GM21526 (cell line): Measurements from ENCODE around the gene C9orf43.
"Not testable (repeated sequence)": the region's sequence is repeated elsewhere in the genome, so short reads cannot be mapped to it uniquely, and the experiment has no call there.

Experiments
- ATAC-seq: cut with Tn5 transposase; IDR thresholded peaks from one replicate; pipeline ENCODE4 v1.9.1; 2021; ENCODE audit warnings: moderate library complexity; ENCODE audit not compliant: unreplicated experiment, low FRiP score

C9orf43 gene, protein sequence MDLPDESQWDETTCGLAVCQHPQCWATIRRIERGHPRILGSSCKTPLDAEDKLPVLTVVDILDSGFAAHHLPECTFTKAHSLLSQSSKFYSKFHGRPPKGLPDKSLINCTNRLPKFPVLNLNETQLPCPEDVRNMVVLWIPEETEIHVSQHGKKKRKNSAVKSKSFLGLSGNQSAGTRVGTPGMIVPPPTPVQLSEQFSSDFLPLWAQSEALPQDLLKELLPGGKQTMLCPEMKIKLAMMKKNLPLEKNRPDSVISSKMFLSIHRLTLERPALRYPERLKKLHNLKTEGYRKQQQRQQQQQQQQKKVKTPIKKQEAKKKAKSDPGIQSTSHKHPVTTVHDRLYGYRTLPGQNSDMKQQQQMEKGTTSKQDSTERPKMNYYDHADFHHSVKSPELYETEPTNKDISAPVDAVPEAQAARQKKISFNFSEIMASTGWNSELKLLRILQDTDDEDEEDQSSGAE

DNA sequence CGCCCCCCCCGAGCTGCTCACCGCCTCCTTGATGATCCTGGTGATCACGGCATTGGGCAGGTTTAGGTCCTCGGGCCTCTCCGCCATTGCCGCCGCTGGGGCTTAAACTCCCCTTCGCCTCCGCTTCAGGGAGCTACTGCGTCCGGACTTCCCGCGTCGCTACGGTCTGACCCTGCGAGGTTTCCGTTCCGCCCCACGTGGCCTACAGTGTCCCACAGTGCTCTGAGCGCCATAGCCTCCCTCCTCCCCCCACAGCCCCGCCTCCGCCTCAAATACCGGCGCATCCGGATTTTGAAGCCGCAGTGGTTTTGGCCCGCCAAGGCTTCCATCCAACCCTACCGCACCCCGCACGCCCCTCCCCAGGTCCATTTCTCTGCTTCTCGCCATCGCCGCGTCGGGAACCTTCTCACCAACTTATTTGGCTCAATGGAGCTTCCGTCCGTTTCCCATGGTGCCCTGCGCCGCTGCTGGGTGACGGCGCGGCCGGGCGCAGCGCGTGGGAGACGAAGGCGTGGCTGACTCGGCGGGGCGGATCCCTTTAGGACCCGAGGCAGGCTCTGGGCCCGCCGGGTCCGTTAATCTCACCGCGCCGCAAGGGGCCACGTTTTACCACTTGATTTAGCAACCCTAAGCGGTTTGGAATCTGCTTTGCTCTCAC lies at the start of gene C9orf43, which contains the start of gene POLE3:
Gene C9orf43, plus strand, starts transcription at position 541 of the 658 bp plus-strand sequence. CDS start 2,747 bp downstream, outside the sequence.
Gene POLE3, minus strand, starts transcription at position 469 of the 658 bp plus-strand sequence. Its CDS starts 382 bp downstream, at position 87.
- peak; percentile 89 for ATAC-seq

DNA sequence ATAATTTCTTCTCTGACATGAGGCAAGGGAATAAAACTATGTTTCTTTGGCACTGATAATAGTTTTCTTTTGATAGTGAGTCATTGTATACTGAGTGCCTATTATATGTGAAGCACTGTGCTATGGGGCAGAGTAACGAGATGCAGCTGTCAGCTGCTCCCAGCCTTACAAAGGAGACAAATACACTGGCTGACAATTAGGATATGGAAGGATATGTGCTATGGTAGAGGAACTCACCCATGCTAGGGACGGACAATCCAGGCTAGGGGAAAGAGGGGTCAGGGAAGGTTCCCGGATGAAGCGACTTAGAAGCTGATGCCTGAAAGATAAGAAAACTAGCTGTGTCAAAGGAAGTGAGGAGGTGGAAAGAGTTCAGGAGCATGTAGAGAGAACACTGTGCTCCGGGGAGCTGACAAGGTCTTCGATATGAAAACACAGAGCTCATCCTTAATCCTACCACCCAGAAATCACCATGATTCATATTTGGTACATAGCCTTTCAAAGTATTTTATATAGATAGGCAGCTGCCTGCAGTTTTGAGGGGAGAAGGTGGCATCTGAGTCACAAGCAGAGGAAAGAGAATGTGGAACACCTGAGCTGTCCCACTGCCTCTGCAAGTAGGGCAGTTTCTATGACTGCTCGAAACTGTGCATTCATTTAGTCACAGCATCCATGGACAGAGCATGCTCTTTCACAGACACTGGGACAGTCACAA lies 49.1 kb upstream of the C9orf43 start:
- no peak for ATAC-seq

DNA sequence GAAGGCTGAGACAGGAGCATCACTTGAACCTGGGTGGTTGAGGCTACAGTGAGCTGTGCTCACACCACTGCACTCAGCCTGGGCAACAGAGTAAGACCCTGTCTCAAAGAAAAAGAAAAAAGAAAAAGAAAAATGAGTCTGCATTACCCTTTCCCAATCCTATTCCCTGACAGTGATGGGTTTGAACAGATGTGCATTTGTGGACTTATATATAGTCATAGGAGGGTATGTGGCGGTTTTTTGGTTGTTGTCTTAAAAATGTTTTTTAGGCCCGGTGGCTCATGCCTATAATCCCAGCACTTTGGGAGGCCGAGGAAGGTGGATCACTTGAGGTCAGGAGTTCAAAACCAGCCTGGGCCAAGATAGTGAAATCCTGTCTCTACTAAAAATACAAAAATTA lies 47.2 kb upstream of the C9orf43 start:
- ATAC-seq: no peak

DNA sequence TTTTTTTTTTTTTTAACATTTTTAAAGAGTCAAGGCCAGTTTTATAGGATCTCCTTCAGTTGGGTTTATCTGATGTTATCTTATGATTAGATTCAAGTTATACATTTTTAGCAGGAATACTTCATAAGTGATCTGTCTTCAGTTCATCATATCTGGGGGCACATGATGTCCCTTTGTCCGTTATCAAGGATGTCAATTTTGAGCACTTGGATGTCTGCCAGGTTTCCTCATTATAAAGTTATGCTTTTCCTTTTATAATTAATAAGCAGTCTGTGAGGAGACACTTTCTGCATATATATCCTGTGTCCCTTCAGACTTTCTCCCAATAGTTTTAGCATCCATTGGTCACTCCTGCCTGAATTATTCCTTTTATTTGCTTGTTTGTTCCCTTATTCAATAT lies 45.6 kb upstream of the C9orf43 start:
- no peak for ATAC-seq

DNA sequence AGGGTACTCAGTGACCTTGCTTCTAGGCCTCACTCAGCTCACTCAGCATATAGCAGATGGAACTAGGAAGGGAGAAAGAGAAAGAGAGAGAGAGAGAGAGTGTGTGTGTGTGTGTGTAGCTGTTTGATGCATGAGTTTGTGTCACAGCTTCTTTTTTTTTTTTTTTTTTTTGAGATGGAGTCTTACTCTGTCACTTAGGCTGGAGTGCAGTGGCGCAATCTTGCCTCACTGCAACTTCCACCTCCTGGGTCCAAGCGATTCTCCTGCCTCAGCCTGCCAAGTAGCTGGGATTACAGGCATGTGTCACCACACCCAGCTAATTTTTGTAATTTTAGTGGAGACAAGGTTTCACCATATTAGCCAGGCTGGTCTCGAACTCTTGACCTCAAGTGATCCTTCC lies 44.9 kb upstream of the C9orf43 start:
- ATAC-seq: not testable (repeated sequence)

DNA sequence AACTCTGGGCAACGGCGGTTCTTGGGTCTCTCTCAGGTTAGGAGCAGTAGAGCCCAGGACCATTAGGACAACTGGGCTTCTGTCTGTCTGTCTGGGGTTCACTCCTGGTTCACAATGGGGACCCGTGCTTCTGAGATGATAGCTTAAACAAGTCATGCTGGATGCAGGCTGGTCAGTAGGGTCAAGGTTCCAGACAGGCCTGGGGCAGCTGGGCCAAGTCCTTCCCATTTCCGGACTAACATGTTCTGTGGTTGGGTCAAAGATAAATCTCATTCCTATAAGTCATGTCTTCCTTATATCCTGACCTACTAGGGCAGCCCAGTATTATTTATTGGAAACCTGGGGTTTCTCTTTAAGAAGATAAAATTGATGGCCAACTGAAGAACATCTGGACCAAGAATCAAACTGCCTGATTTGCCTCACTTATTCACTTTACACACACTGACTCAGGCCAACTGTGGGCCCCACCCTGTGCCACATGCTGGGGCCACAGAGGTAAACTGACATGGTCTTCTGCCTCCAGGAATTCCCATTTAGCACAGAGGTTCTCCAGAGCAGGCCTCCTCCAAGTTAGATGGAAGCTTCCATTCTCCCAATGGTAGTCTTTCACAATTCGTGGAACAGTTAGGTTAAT lies 42.1 kb upstream of the C9orf43 start:
- no peak for ATAC-seq

DNA sequence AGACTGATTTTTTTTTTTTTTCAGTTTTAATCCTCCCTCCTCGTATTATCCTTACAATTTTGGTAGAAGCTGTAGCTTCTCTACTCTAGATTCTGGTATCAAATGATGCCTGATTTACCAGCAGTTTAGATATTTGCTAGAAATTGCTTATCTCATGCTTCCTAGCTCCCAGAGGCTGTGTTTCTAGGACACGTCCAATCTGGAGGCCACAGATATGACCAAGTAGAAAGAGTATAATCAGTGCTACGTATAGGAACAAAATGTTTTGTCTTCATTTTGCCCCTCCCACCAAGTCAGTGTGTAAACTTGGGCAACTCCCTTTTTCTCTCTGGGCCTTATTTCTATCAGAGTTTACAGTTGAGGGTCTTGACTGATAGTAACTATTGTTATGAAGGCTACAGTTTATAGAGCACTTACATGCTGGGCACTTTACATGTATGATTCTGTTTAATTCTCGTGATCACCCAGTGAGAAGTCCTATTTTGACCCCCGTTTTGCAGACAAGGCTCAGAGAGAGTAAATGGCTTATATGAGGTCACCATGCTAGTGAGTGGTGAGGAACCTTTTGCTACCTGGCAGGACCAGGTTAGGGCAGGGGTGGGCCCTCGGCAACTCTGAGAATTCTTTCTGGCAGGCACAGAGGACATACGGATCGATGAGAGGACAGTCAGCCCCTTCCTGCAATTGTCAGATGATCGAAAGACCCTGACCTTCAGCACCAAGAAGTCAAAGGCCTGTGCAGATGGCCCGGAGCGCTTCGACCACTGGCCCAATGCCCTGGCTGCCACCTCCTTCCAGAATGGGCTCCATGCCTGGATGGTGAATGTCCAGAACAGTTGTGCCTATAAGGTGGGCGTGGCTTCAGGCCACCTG lies 41.3 kb upstream of the C9orf43 start:
- ATAC-seq: no peak

DNA sequence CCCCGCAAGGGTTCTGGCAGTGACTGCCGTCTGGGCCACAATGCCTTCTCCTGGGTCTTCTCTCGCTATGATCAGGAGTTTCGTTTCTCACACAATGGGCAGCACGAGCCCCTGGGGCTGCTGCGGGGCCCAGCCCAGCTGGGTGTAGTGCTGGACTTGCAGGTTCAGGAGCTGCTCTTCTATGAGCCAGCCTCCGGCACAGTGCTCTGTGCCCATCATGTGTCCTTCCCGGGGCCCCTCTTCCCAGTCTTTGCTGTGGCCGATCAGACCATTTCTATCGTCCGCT lies 40.7 kb upstream of the C9orf43 start:
- ATAC-seq: no peak

DNA sequence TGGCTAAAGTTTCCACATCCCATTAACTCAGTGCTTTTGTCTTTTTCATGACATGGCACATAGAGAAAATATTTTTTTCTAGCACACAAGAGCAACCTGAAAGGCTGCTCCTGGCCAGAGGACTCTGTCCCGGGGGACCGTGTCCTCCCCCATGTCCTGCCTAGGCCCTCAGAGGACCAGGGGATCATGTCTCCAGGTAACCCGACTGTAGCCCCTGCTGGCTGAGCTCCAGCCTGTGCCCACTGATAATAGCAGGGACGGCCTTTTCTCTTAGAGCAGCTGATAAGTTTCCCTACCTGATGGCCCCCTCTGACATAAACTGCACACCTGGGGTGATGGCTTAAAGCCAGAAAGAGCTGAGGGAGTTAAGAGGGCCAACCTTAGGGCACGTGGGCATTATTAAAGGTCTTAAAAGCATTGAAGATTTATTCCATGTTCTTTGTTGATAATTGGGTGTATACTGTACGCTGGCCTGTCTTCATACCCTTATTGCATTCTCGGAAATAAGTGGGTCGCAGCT lies 39.7 kb upstream of the C9orf43 start:
- ATAC-seq: no peak

DNA sequence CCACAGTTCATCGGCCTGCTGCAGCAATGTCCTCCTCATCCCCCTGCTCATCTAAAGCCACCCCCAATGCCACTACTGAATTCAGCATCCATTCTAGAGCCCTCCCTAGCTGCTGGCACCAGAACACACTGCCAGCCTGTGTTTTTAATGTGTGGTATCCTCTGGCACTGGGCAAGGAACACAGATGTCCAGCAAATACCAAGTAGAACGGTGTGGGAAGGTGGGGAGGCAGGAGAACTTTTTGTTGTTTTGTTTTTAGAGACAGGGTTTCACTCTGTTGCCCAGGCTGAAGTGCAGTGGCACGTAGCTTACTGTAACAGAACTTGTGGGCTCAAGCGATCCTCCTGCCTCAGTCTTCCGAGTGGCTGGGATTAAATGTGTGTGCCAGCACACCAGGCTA lies 38.5 kb upstream of the C9orf43 start:
- ATAC-seq: no peak

DNA sequence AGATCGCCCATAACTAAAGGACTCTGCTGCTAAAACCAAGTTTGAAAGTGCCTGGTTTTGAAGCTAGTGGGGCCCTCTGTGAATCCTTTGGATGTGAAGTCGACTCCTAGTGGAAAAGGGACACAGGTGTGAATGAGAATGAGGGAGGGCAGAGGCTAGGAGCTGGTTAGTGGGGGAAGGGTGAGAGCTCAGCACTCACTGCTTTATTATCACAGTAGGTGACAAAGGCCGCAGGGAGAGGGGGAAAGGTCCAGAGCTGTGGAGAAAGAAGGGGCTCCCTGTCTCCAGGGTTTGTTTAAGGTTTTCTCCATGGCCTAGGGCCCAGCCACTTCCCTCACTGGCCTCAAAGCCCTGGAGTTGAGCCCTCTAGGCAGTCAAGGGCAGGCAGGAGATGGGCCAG lies 37.3 kb upstream of the C9orf43 start:
- no peak for ATAC-seq

DNA sequence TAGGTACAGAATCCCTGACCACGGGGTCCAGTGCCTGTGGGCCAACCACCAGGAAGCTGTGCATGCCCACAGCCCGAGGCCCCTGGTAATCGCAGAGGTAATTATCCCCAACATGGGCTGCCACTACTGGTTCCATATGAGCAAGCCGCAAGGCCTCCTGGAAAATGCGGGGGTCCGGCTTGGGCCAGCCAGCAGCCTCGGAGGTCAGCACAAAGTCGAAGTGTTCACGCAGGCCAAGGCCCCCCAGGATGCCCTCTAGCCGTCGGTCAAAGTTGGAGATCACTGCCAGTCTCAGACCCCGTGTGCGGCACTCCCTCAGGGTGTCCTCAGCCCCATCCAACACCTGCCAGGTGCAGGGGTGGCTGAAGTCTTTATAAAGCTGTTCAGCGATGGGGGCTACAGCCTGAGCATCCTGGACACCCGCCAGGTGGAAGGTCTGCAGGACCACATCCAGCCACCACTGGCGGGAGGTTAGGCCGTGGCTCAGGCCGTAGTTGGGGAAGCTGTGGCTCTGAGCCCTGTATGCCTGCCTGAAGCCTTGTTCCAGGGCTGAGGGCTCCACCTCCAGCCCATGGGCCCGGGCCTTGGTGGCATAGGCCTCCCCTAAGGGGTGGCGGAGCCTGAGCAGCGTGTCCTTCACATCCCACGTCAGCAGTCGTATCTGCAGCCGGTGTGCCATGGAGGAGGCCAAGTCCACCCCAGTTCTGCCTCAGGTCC lies 36.7 kb upstream of the C9orf43 start:
- ATAC-seq: no peak

DNA sequence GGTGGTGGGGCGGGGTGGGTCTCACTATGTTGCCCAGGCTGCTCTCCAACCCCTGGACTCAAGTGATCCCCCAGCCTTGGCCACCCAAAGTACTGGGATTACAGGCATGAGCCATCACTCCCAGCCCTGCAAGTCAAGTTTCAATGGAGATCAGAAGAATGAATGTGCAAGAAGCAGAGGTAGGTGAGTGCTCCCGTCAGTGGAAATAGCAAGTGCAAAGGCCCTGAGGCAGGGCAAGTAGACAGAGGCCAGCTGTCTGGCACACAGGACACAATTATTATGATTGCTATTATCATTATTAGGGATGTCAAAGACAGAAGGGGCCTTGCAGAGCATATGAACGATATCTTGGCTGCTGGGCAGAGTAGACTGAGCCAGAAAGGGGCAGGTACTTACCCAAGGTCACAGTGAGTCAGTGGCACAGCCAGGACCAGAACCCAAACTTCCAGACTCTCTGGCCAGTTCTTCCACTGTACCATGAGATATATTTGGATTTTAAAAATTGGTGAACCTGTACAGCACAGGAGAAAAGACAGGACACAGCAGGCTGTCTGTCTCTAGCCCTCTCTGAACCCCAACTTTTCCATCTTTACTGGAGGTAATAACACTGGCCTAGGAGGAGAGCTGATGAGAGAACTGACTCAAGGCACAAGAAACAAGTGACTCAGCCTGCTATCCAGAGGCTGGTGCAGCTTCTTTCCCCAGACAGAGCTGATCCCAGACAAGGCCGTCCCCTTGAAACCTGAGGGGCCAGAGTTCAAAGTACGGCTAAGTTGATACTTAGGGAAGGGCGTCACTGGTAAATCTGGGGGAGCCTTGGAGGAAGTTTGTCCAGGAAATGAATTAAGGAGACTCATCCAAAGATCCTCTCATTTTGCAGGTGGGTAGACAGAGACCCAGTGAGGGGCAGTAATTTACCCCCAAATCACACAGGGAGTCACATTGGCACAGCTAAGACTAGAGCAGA lies 35.2 kb upstream of the C9orf43 start:
- ATAC-seq: no peak

DNA sequence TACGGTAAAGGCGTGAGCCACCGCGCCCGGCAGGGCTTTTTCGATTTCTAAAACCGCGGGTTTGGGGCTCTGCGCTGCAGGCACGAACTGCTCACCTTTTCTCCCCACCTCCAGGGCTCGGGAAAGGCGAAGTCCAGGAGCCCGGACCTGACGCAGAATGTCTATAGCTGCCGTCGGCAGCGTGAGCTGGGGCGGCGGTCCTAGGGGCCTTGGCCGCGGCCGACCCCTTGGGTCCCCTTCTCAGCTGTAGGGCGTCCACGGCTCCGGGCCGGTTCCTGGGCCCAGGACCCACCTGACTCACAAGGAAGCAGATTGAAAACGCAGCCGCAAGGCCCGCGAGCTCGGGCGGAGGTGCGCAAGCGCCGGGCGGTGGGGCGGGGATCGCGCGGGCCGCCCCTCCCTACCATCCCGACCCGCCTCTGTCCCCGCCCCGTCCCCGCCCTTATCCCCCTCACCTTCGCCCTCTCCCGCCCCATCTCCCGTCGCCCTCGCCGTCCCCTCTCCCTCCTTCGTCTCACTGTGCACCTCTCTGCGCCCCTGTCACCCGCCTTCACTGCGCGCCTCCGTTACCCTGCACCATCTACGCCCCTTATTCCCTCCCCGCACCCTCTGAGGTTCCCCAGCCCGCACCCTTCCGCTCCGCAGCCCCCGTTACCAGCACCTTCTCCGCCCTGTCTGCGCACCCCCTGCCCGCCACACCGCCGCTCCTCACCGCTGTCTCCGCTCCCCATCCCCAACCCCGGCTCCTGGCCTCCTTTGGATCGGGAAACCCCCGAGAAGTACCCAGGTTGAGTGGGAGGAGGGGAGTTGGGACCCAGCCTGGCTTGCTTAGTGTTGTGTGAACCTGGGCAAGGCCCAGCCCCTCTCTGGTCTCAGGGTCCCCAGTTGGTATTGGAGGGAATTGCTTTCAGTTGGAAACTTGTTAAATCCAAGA lies 33.6 kb upstream of the C9orf43 start, which contains the start of gene HDHD3:
Gene HDHD3, minus strand, starts transcription at position 353 of the 934 bp plus-strand sequence. CDS start 2,632 bp downstream, outside the sequence.
- ATAC-seq: peak; percentile 76

DNA sequence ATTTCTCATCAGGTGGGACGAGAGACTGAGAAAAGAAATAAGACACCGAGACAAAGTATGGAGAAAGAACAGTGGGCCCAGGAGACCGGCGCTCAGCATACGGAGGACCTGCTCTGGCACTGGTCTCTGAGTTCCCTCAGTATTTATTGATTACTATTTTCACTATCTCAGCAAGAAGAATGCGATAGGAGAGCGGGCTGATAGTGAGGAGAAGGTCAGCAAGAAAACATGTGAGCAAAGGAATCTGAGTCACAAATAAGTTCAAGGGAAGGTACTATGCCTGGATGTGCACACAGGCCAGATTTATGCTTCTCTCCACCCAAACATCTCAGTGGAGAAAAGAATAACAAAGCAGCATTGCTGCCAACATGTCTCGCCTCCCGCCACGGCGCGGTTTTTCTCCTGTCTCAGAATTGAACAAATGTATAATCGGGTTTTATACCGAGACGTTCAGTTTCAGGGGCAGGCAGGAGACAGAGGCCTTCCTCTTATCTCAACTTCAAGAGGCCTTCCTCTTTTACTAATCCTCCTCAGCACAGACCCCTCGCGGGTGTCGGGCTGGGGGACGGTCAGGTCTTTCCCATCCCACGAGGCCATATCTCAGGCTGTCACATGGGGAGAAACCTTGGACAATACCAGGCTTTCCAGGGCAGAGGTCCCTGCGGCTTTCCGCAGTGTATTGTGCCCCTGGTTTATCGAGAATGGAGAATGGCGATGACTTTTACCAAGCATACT lies 31.3 kb upstream of the C9orf43 start:
- not testable (repeated sequence) for ATAC-seq

DNA sequence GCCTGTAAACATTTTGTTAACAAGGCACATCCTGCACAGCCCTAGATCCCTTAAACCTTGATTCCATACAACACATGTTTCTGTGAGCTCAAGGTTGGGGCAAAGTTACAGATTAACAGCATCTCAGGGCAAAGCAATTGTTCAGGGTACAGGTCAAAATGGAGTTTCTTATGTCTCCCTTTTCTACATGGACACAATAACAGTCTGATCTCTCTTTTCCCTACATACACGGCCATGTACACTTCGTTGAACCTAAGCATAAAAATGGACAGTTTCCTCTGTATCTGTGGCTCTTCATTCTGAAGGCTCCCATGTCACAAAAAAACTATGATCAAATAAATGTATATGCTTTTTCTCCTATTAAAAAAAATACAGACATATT lies 30.7 kb upstream of the C9orf43 start:
- ATAC-seq: not testable (repeated sequence)
